ENCODE measurements around the gene NXPH4. TPM values are rescaled to one million over a fixed set of nuclear protein-coding genes. Genes with fewer than 3 reads are reported as not detected.

Gene NXPH4
- total and polyA plus RNA-seq, 12 donors = 0.06 to 3.7 (median 0.46) TPM; not detected in 3

- H3K4me1 ChIP-seq (replicated peaks in 1 of 2) = peaks cover 6 to 11% of the 10 kb centered on the region in 2 donors
- H3K4me3 ChIP-seq = no peak overlapping the region
- no peaks in the 10 kb centered on the region for H3K27me3 ChIP-seq
- 33 to 44% (median 37%) methylated on average over 7 of the region's 7 CpGs for WGBS, 4 donors
- intact Hi-C loops (cut with DNase I) = no loop called here
- TF ChIP-seq POLR2A (IDR thresholded peaks at IDR 0.05) (no peak), CTCF (IDR thresholded peaks at IDR 0.05) (no peak)
- DNase-seq = peak in 2 of 7 donors; percentile 28 to 42
- H3K36me3 ChIP-seq (replicated peaks in 1 of 2) = peaks cover 0 to 26% of the 10 kb centered on the region in 2 donors
- H3K9me3 ChIP-seq (replicated peaks in 1 of 3) = no peaks in the 10 kb centered on the region
- no peak overlapping the region for H3K27ac ChIP-seq
Observed at GRCh38 chr12:57272337-57273151, 56.0 kb downstream of the NXPH4 start.

- Histone ChIP-seq H3K4me3 (no peak overlapping the region), H3K4me1 (replicated peaks in 1 of 2) (peaks cover 6 to 11% of the 10 kb centered on the region in 2 donors), H3K36me3 (replicated peaks in 1 of 2) (peaks cover 0 to 25% of the 10 kb centered on the region in 2 donors), H3K9me3 (replicated peaks in 1 of 3) (no peaks in the 10 kb centered on the region), H3K27me3 (no peaks in the 10 kb centered on the region), H3K27ac (no peak overlapping the region)
- intact Hi-C loops (cut with DNase I) = no loop called here
- no peak for DNase-seq
- no peak for TF ChIP-seq POLR2A (IDR thresholded peaks at IDR 0.05)
- TF ChIP-seq CTCF (IDR thresholded peaks at IDR 0.05) = no peak
Observed at GRCh38 chr12:57273516-57273915, 56.9 kb downstream of the NXPH4 start.

MicroRNAs within 50 kb of the gene (microRNA counts, 767-probe panel; counts per million panel counts)
- 0 counts per million in 2 donors for microRNA hsa-miR-1228-3p

Small RNA genes lying within 50 kb of the gene (microRNA-seq; reads per million reads assigned to microRNA genes)
- gene MIR1228 = 2.2 to 6.5 (median 5.0) reads per million in 3 donors

Small RNA genes lying within 50 kb of the gene (small RNA-seq; reads per million reads assigned to genes)
- 0.08 to 0.36 reads per million in 2 donors for gene MIR1228

Other genes with a start within 250 kb of the NXPH4 start
- 1 to 10 TPM; 3.2 to 6.0 (median 4.3) TPM for gene ZBTB39, start 210.2 kb upstream of the NXPH4 start, total RNA-seq
- 1 to 10 TPM; 1.4 to 2.7 (median 1.5) TPM for gene ZBTB39, start 210.2 kb upstream of the NXPH4 start, polyA plus RNA-seq
- under 1 TPM in 2 of 9 donors, not detected in 7; 0.39 to 0.46 TPM for gene TAC3, start 200.3 kb upstream of the NXPH4 start, total RNA-seq
- gene TAC3, start 200.3 kb upstream of the NXPH4 start, polyA plus RNA-seq = 1 to 10 TPM in 1 of 3 donors, not detected in 2; 1.1 TPM
- 1 to 10 TPM in 3 of 9 donors, under 1 TPM in 5, not detected in 1; under 0.01 to 1.6 (median 0.43) TPM for gene MYO1A, start 166.7 kb upstream of the NXPH4 start, total RNA-seq
- gene MYO1A, start 166.7 kb upstream of the NXPH4 start, polyA plus RNA-seq = under 1 TPM; 0.46 to 0.88 (median 0.64) TPM
- 10 to 100 TPM in 4 of 9 donors, 1 to 10 TPM in 5; 5.8 to 16.4 (median 10.0) TPM for gene NEMP1, start 138.0 kb upstream of the NXPH4 start, total RNA-seq
- 1 to 10 TPM; 2.7 to 5.7 (median 3.1) TPM for gene NEMP1, start 138.0 kb upstream of the NXPH4 start, polyA plus RNA-seq
- gene NAB2, start 127.7 kb upstream of the NXPH4 start, total RNA-seq = 10 to 100 TPM; 11.4 to 36.0 (median 18.1) TPM
- 10 to 100 TPM in 2 of 3 donors, 1 to 10 TPM in 1; 9.4 to 64.6 (median 56.9) TPM for gene NAB2, start 127.7 kb upstream of the NXPH4 start, polyA plus RNA-seq
- gene STAT6, start 105.4 kb upstream of the NXPH4 start, total RNA-seq = 100 to 1,000 TPM in 8 of 9 donors, 10 to 100 TPM in 1; 71.9 to 227 (median 153) TPM
- 100 to 1,000 TPM; 102 to 321 (median 177) TPM for gene STAT6, start 105.4 kb upstream of the NXPH4 start, polyA plus RNA-seq
- 100 to 1,000 TPM in 8 of 9 donors, 10 to 100 TPM in 1; 18.4 to 307 (median 159) TPM for gene LRP1, start 88.3 kb upstream of the NXPH4 start, total RNA-seq
- 10 to 100 TPM; 21.2 to 81.0 (median 59.2) TPM for gene LRP1, start 88.3 kb upstream of the NXPH4 start, polyA plus RNA-seq
- gene LRP1-AS, start 69.2 kb upstream of the NXPH4 start, total RNA-seq = not detected
- gene LRP1-AS, start 69.2 kb upstream of the NXPH4 start, polyA plus RNA-seq = not detected
- 10 to 100 TPM; 50.5 to 94.7 (median 70.9) TPM for gene SHMT2, start 12.9 kb downstream of the NXPH4 start, total RNA-seq
- gene SHMT2, start 12.9 kb downstream of the NXPH4 start, polyA plus RNA-seq = 10 to 100 TPM; 25.2 to 43.0 (median 29.0) TPM
- gene STAC3, start 34.4 kb downstream of the NXPH4 start, total RNA-seq = 1 to 10 TPM in 8 of 9 donors, under 1 TPM in 1; 0.30 to 4.1 (median 2.4) TPM
- 10 to 100 TPM in 1 of 3 donors, 1 to 10 TPM in 2; 2.0 to 10.5 (median 4.5) TPM for gene STAC3, start 34.4 kb downstream of the NXPH4 start, polyA plus RNA-seq
- 10 to 100 TPM; 25.3 to 91.9 (median 50.1) TPM for gene R3HDM2, start 214.2 kb downstream of the NXPH4 start, total RNA-seq
- 10 to 100 TPM; 21.9 to 33.8 (median 32.4) TPM for gene R3HDM2, start 214.2 kb downstream of the NXPH4 start, polyA plus RNA-seq
- not detected for gene INHBC, start 218.0 kb downstream of the NXPH4 start, total RNA-seq
- gene INHBC, start 218.0 kb downstream of the NXPH4 start, polyA plus RNA-seq = not detected
- under 1 TPM in 1 of 9 donors, not detected in 8; 0.11 TPM for gene INHBE, start 238.5 kb downstream of the NXPH4 start, total RNA-seq
- gene INHBE, start 238.5 kb downstream of the NXPH4 start, polyA plus RNA-seq = not detected
- gene GLI1, start 243.0 kb downstream of the NXPH4 start, total RNA-seq = 1 to 10 TPM in 5 of 9 donors, under 1 TPM in 4; 0.30 to 2.8 (median 1.0) TPM
- 1 to 10 TPM in 2 of 3 donors, under 1 TPM in 1; 0.44 to 7.2 (median 4.4) TPM for gene GLI1, start 243.0 kb downstream of the NXPH4 start, polyA plus RNA-seq

Data from adrenal gland (tissue), 12 donors.